Measurements from ENCODE around the gene TMEM140.

GRCh38 chr7:135189221-135189662 is 41.4 kb downstream of the TMEM140 start:
- TF ChIP-seq CCAR2 (IDR thresholded peaks at IDR 0.05; ENCODE audit: low read depth, low read length): no peak
- TF ChIP-seq RFX5 (IDR thresholded peaks at IDR 0.05; ENCODE audit: low read depth, low read length): no peak
- no peak for TF ChIP-seq CBFB (CRISPR knock-in tag; IDR thresholded peaks at IDR 0.05)
- TF ChIP-seq BMI1 (IDR thresholded peaks at IDR 0.05; ENCODE audit: low read length): no peak
- no peak for TF ChIP-seq BRCA1 (IDR thresholded peaks at IDR 0.05)
- no peak for TF ChIP-seq BRCA1 (CRISPR knock-in tag; IDR thresholded peaks at IDR 0.05)
- TF ChIP-seq ATF3 (IDR thresholded peaks at IDR 0.05): no peak
- no peak for TF ChIP-seq ATF3 (CRISPR knock-in tag; conservative IDR thresholded peaks at IDR 0.05)
- no peak for TF ChIP-seq CC2D1A (IDR thresholded peaks at IDR 0.05)
- TF ChIP-seq RB1 (IDR thresholded peaks at IDR 0.05; ENCODE audit: low read depth): no peak

Measured in K562 (cell line).